HCT116 (cell line): ENCODE results near the gene C13orf46. TPM values are rescaled to one million over a fixed set of nuclear protein-coding genes. Genes with fewer than 3 reads are reported as not detected.

Source experiments
- ATAC-seq: fragments of 200-7000 bp; cut with Tn5 transposase; 2 replicates; pipeline ENCODE4 v1.9.1; 2020; ENCODE audit warnings: mild to moderate bottlenecking, moderate library complexity
- BruUV-seq: library from RNA; stranded (reverse); fragments of 400-500 nt; replicated peaks from 2 replicates; lab custom pipeline; 2021; lab: Mats Ljungman, UMichigan
- CTCF ChIA-PET: fragments of 300-600 bp; sonication (Branson Sonifier 250); formaldehyde crosslinking; loops from one replicate; lab custom pipeline; 2021; ENCODE audit warnings: antibody characterized with exemption; lab: Charles Lee
- POLR2A ChIA-PET: fragments of 300-600, 350-600 bp; sonication (Branson Sonifier 250); formaldehyde crosslinking; loops from one replicate; lab custom pipeline; 2021; ENCODE audit warnings: antibody characterized with exemption; lab: Charles Lee
- RAD21 ChIA-PET, 2 experiments: fragments of 300-600 bp; sonication (Branson Sonifier 250); formaldehyde crosslinking; loops; one replicate each; lab custom pipeline; 2023; ENCODE audit warnings: low total read pairs in 2 of 2; ENCODE audit not compliant: uncharacterized antibody in 2 of 2, unreplicated experiment in 2 of 2, low non-redundant PET in 1 of 2; lab: Charles Lee
- DNase-seq: peaks from one replicate; pipeline ENCODE4 v3.0.0-alpha.2; 2010; ENCODE audit warnings: low read depth, low spot score
- H2AFZ ChIP-seq: fragments of 200-600 bp; shearing (Covaris generic), sonication (generic); 2 replicates; pipeline ENCODE4 v1.6.1; 2017; ENCODE audit warnings: low read depth, mixed run types, mixed read lengths, antibody characterized with exemption, low read length; ENCODE audit not compliant: poor library complexity, severe bottlenecking
- H3K27ac ChIP-seq: 2 replicates; pipeline ENCODE4 v1.5.1; 2012; ENCODE audit warnings: low read depth, low read length
- H3K27me3 ChIP-seq: fragments of 200-600 bp; sonication (generic); 2 replicates; pipeline ENCODE4 v1.6.1; 2016; ENCODE audit warnings: mixed run types, low read length, mixed read lengths; ENCODE audit not compliant: insufficient read depth
- H3K36me3 ChIP-seq, 2 experiments: fragments of 200-500 bp in 1 of 2; fragments of 200-600 bp in 1 of 2; sonication (Bioruptor generic) in 1 of 2; sonication (generic) in 1 of 2; 2 replicates each; pipeline versions ENCODE4 v1.5.1 to v1.6.1; 2014 to 2016; ENCODE audit warnings: low read length in 2 of 2, inconsistent platforms in 1 of 2, mixed read lengths in 1 of 2, mixed run types in 1 of 2; ENCODE audit not compliant: insufficient read depth in 2 of 2, control insufficient read depth in 1 of 2
- H3K4me1 ChIP-seq, 2 experiments: fragments of 200-600 bp in 1 of 2; sonication (generic) in 1 of 2; 2 replicates each; pipeline versions ENCODE4 v1.5.1 to v1.6.1; 2012 to 2017; ENCODE audit warnings: low read length in 2 of 2, inconsistent platforms in 1 of 2, mild to moderate bottlenecking in 1 of 2, mixed read lengths in 1 of 2, mixed run types in 1 of 2, moderate library complexity in 1 of 2; ENCODE audit not compliant: insufficient read depth in 2 of 2, control insufficient read depth in 1 of 2
- H3K4me2 ChIP-seq: fragments of 200-600 bp; sonication (generic); 2 replicates; pipeline ENCODE4 v1.6.1; 2017; ENCODE audit warnings: mixed run types, low read length, mixed read lengths
- H3K4me3 ChIP-seq, 2 experiments: fragments of 200-600 bp in 1 of 2; sonication (generic) in 1 of 2; replicated peaks in 1 of 2; 2 replicates each; pipeline ENCODE4 v1.5.1; 2011 to 2016; ENCODE audit warnings: low read length in 2 of 2, control low read depth in 1 of 2, low read depth in 1 of 2, mild to moderate bottlenecking in 1 of 2, mixed read lengths in 1 of 2, mixed run types in 1 of 2
- H3K79me2 ChIP-seq: fragments of 200-600 bp; sonication (generic); 2 replicates; pipeline ENCODE4 v1.6.1; 2017; ENCODE audit warnings: mild to moderate bottlenecking, mixed run types, low read length, moderate library complexity, mixed read lengths; ENCODE audit not compliant: insufficient read depth
- H3K9ac ChIP-seq: fragments of 200-600 bp; sonication (generic); 2 replicates; pipeline ENCODE4 v1.6.1; 2016; ENCODE audit warnings: low read length, mixed read lengths
- H3K9me2 ChIP-seq: fragments of 200-600 bp; sonication (generic), shearing (Covaris generic); 2 replicates; pipeline ENCODE4 v1.6.1; 2017; ENCODE audit warnings: mixed run types, mild to moderate bottlenecking, moderate library complexity; ENCODE audit not compliant: insufficient read depth
- H3K9me3 ChIP-seq, 2 experiments: fragments of 200-500 bp in 1 of 2; fragments of 200-600 bp in 1 of 2; sonication (Bioruptor generic) in 1 of 2; sonication (generic) in 1 of 2; 2 replicates each; pipeline ENCODE4 v1.6.1; 2014 to 2017; ENCODE audit warnings: low read length in 2 of 2, mixed read lengths in 2 of 2, inconsistent platforms in 1 of 2, low read depth in 1 of 2, mild to moderate bottlenecking in 1 of 2, mixed run types in 1 of 2, moderate library complexity in 1 of 2; ENCODE audit not compliant: control insufficient read depth in 1 of 2, insufficient read depth in 1 of 2
- H4K20me1 ChIP-seq: fragments of 200-600 bp; sonication (generic), shearing (Covaris generic); 2 replicates; pipeline ENCODE4 v1.6.1; 2017; ENCODE audit warnings: mixed run types, mild to moderate bottlenecking, moderate library complexity; ENCODE audit not compliant: insufficient read depth
- ATF3 ChIP-seq: IDR thresholded peaks from 2 replicates; pipeline ENCODE4 v1.6.1; 2012
- CBX3 ChIP-seq: IDR thresholded peaks from 2 replicates; pipeline ENCODE4 v1.6.1; 2012; ENCODE audit warnings: low read depth
- CTCF ChIP-seq, 3 experiments: fragments of 200-600 bp in 1 of 3; sonication (generic) in 1 of 3; IDR thresholded peaks in 2 of 3; conservative IDR thresholded peaks in 1 of 3; 2 replicates each; pipeline ENCODE4 v1.5.1; 2012 to 2017; ENCODE audit warnings: low read depth in 2 of 3, low read length in 2 of 3, antibody characterized with exemption in 1 of 3, borderline replicate concordance in 1 of 3, control low read depth in 1 of 3, mild to moderate bottlenecking in 1 of 3, mixed read lengths in 1 of 3, mixed run types in 1 of 3, moderate library complexity in 1 of 3; ENCODE audit not compliant: insufficient read depth in 1 of 3
- EGR1 ChIP-seq: IDR thresholded peaks from 2 replicates; pipeline ENCODE4 v1.6.1; 2012; ENCODE audit warnings: low read depth
- ELF1 ChIP-seq: IDR thresholded peaks from 2 replicates; pipeline ENCODE4 v1.6.1; 2012; ENCODE audit warnings: low read depth, borderline replicate concordance
- EZH2 ChIP-seq: fragments of 200-600 bp; sonication (generic); IDR thresholded peaks from 2 replicates; pipeline ENCODE4 v1.6.1; 2017; ENCODE audit warnings: antibody characterized with exemption, mixed run types
- EZH2phosphoT487 ChIP-seq: fragments of 200-600 bp; IDR thresholded peaks from 2 replicates; pipeline ENCODE4 v1.6.1; 2018; ENCODE audit warnings: antibody characterized with exemption, borderline replicate concordance
- FOSL1 ChIP-seq: IDR thresholded peaks from 2 replicates; pipeline ENCODE4 v1.6.1; 2012; ENCODE audit warnings: low read depth
- JUND ChIP-seq: IDR thresholded peaks from 2 replicates; pipeline ENCODE4 v1.6.1; 2012
- POLR2AphosphoS5 ChIP-seq: IDR thresholded peaks from 2 replicates; pipeline ENCODE4 v1.6.1; 2011; ENCODE audit warnings: mild to moderate bottlenecking, low read depth, low read length, moderate library complexity
- RAD21 ChIP-seq: IDR thresholded peaks from 2 replicates; pipeline ENCODE4 v1.6.1; 2012; ENCODE audit warnings: low read depth, mild to moderate bottlenecking
- SIN3A ChIP-seq: IDR thresholded peaks from 2 replicates; pipeline ENCODE4 v1.6.1; 2012; ENCODE audit warnings: low read depth
- SP1 ChIP-seq: IDR thresholded peaks from 2 replicates; pipeline ENCODE4 v1.6.1; 2012; ENCODE audit warnings: low read depth
- SRF ChIP-seq: IDR thresholded peaks from 2 replicates; pipeline ENCODE4 v1.6.1; 2012; ENCODE audit warnings: low read depth
- YY1 ChIP-seq: IDR thresholded peaks from 2 replicates; pipeline ENCODE4 v1.6.1; 2011; ENCODE audit warnings: low read length, low read depth, moderate library complexity, mild to moderate bottlenecking; ENCODE audit not compliant: insufficient replicate concordance; ENCODE audit errors: extremely low read depth
- ZBTB33 ChIP-seq: IDR thresholded peaks from 2 replicates; pipeline ENCODE4 v1.6.1; 2011; ENCODE audit warnings: mild to moderate bottlenecking, low read length, moderate library complexity; ENCODE audit not compliant: insufficient replicate concordance; ENCODE audit errors: extremely low read depth
- ZFX ChIP-seq: fragments of 450-650 bp; IDR thresholded peaks from 2 replicates; pipeline ENCODE4 v1.6.1; 2017
- ZNF274 ChIP-seq: fragments of 200-500 bp; sonication (Bioruptor generic); IDR thresholded peaks from 2 replicates; pipeline ENCODE4 v1.6.1; 2014; ENCODE audit warnings: mild to moderate bottlenecking, low read depth, low read length, inconsistent platforms
- intact Hi-C: fragments of 100-400 bp; cut with micrococcal nuclease; formaldehyde crosslinking; loops from 2 replicates; pipeline ENCODE4 v1.10.0; 2022
- total RNA-seq: library from RNA; stranded (reverse); gene quantifications from one replicate; pipeline ENCODE4 v1.2.1, GENCODE V29; 2021; ENCODE audit not compliant: unreplicated experiment

The C13orf46 gene
- total RNA-seq, 1 experiment from 2014 or later = 0.93 TPM

- no peak for ATAC-seq
- Histone ChIP-seq H3K27me3 (no peaks in the 10 kb centered on the region), H4K20me1 (no peaks in the 10 kb centered on the region), H3K9me2 (no peaks in the 10 kb centered on the region), H3K4me3 (no peak overlapping the region), H3K79me2 (no peaks in the 10 kb centered on the region), H3K36me3 (no peaks in the 10 kb centered on the region), H3K27ac (no peak overlapping the region), H3K9me3 (no peaks in the 10 kb centered on the region), H2AFZ (no peak overlapping the region), H3K4me1 (no peaks in the 10 kb centered on the region), H3K9ac (no peak overlapping the region), H3K4me2 (no peak overlapping the region)
- TF ChIP-seq EZH2phosphoT487 (no peak), ZNF274 (no peak), FOSL1 (no peak), EGR1 (no peak), SP1 (no peak), CBX3 (no peak), RAD21 (no peak), ZFX (no peak), SIN3A (no peak), ZBTB33 (no peak), JUND (no peak), ELF1 (no peak), CTCF (IDR thresholded peaks at IDR 0.05 in 2 of 3, conservative IDR thresholded peaks at IDR 0.05 in 1 of 3; ENCODE audit: borderline replicate concordance in 1 of 3, insufficient read depth in 1 of 3, low read depth in 2 of 3, low read length in 2 of 3) (no peak), POLR2AphosphoS5 (no peak), SRF (no peak), ATF3 (no peak), YY1 (no peak), EZH2 (no peak)
- BruUV-seq = no TSS peak
- POLR2A ChIA-PET = no interaction called here
- CTCF ChIA-PET = no interaction called here
- DNase-seq = no peak
- intact Hi-C loops = no loop called here
- RAD21 ChIA-PET = no interaction called here
These were observed 70.0 kb downstream of the C13orf46 start for GRCh38 chr13:113903912-113904311.
